BLaER1 treated with 17β-estradiol and CSF1 and Interleukin-3, amounts not matched to agents 10 nM and 100 nM (cell line): Measurements from ENCODE around the gene SLC27A1.
A peak's percentile ranks its signal among the peaks of the same experiment; 100 is the strongest.

Experiments
- H3K27ac ChIP-seq, 11 experiments: shearing (Covaris generic); formaldehyde crosslinking; 2 replicates each; pipeline ENCODE4 v1.8.1; 2022
- H3K27me3 ChIP-seq, 11 experiments: shearing (Covaris generic); formaldehyde crosslinking; 2 replicates each; pipeline ENCODE4 v1.8.1; 2022
- H3K36me3 ChIP-seq, 11 experiments: shearing (Covaris generic); formaldehyde crosslinking; 2 replicates each; pipeline ENCODE4 v1.8.1; 2022
- H3K4me1 ChIP-seq, 10 experiments: shearing (Covaris generic); formaldehyde crosslinking; 2 replicates each; pipeline ENCODE4 v1.8.1; 2022
- H3K4me2 ChIP-seq, 11 experiments: shearing (Covaris generic); formaldehyde crosslinking; 2 replicates each; pipeline ENCODE4 v1.8.1; 2022
- H3K4me3 ChIP-seq, 10 experiments: shearing (Covaris generic); formaldehyde crosslinking; 2 replicates each; pipeline ENCODE4 v1.8.1; 2022
- H3K9ac ChIP-seq, 11 experiments: shearing (Covaris generic); formaldehyde crosslinking; 2 replicates each; pipeline ENCODE4 v1.8.1; 2022
- H3K9me3 ChIP-seq, 11 experiments: shearing (Covaris generic); formaldehyde crosslinking; replicated peaks in 1 of 11; 2 replicates each; pipeline ENCODE4 v1.8.1; 2022
- H4K20me1 ChIP-seq, 11 experiments: shearing (Covaris generic); formaldehyde crosslinking; 2 replicates each; pipeline ENCODE4 v1.8.1; 2022
- Cebpa-rat ChIP-seq, 11 experiments: shearing (Covaris generic); IDR thresholded peaks; 2 replicates each; pipeline ENCODE4 v1.8.1; 2022

The SLC27A1 gene

GRCh38 chr19:17436094-17436873 lies 34.0 kb upstream of the SLC27A1 start:
- Histone ChIP-seq H3K4me1 (peaks cover 0 to 10% (median 7%) of the 10 kb centered on the region in 10 experiments; a peak in 8 of 20 replicates), H3K9me3 (peaks cover 0 to 10% (median under 1%) of the 10 kb centered on the region in 11 experiments; a peak in 7 of 22 replicates), H3K4me2 (no peak overlapping the region), H3K36me3 (peaks cover 10 to 18% (median 16%) of the 10 kb centered on the region in 11 experiments; a peak in 19 of 22 replicates), H4K20me1 (no peaks in the 10 kb centered on the region), H3K27ac (no peak overlapping the region), H3K4me3 (no peak overlapping the region), H3K9ac (no peak overlapping the region), H3K27me3 (no peaks in the 10 kb centered on the region)
- no peak for TF ChIP-seq Cebpa-rat (IDR thresholded peaks at IDR 0.05)

- peaks cover 0 to 15% (median 6%) of the 10 kb centered on the region in 11 experiments; a peak in 10 of 22 replicates for H3K9me3 ChIP-seq
- peaks cover 10 to 18% (median 16%) of the 10 kb centered on the region in 11 experiments; a peak in 19 of 22 replicates for H3K36me3 ChIP-seq
- H4K20me1 ChIP-seq, result no peaks in the 10 kb centered on the region
- H3K9ac ChIP-seq, result no peak overlapping the region
- H3K4me3 ChIP-seq, result no peak overlapping the region
- no peak overlapping the region for H3K4me2 ChIP-seq
- H3K27me3 ChIP-seq, result no peaks in the 10 kb centered on the region
- peaks cover 0 to 5% (median 3%) of the 10 kb centered on the region in 10 experiments; a peak in 8 of 20 replicates for H3K4me1 ChIP-seq
- TF ChIP-seq Cebpa-rat (IDR thresholded peaks at IDR 0.05), result no peak
- no peak overlapping the region for H3K27ac ChIP-seq
These were observed 33.5 kb upstream of the SLC27A1 start for GRCh38 chr19:17436874-17437267.

DNA sequence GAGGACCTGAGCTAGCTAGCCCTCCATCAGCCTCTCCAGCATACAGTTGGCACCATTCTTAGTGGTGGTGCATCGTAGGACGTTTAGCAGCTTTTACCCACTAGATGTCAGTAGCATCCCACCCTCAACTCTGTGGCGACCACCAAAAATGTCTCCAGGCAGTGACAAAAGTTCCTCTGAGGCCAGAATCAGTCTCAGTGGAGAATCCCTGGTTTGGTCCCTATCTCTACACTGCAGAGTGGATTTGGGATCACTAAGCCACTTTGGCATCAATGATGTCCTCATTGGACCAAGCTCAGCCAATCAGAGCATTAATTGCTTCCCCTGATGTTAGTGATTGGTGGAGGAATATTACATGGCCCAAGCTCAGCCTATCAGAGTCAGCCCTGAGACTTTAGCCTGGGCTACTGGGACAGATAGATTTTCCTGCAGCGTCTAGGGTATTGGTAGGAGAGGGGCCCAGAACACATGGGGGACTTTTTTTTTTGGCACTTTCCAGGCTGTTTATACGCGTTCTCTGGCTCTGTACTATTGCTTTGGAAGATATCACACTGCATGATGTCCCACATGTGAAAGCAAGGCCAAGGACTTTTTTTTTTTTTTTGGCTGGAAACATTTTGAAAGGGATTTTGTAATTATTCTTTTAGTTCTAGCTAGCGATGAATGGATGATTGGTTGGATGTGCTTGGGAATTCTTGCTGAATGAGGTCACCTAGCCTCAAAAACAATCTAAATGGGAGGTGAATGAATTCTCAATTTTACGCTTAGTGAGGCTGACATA lies 28.9 kb upstream of the SLC27A1 start:
- Histone ChIP-seq H3K4me1 (peaks cover 0 to 2% (median 0%) of the 10 kb centered on the region in 10 experiments; a peak in 1 of 20 replicates), H3K9ac (no peak overlapping the region), H3K27me3 (no peaks in the 10 kb centered on the region), H3K36me3 (peaks cover 0 to 17% (median 3%) of the 10 kb centered on the region in 11 experiments; a peak in 17 of 22 replicates), H3K4me3 (no peak overlapping the region), H4K20me1 (no peaks in the 10 kb centered on the region), H3K27ac (no peak overlapping the region), H3K9me3 (peaks cover 0 to 8% (median 5%) of the 10 kb centered on the region in 11 experiments; a peak in 10 of 22 replicates), H3K4me2 (no peak overlapping the region)
- no peak for TF ChIP-seq Cebpa-rat (IDR thresholded peaks at IDR 0.05)

DNA sequence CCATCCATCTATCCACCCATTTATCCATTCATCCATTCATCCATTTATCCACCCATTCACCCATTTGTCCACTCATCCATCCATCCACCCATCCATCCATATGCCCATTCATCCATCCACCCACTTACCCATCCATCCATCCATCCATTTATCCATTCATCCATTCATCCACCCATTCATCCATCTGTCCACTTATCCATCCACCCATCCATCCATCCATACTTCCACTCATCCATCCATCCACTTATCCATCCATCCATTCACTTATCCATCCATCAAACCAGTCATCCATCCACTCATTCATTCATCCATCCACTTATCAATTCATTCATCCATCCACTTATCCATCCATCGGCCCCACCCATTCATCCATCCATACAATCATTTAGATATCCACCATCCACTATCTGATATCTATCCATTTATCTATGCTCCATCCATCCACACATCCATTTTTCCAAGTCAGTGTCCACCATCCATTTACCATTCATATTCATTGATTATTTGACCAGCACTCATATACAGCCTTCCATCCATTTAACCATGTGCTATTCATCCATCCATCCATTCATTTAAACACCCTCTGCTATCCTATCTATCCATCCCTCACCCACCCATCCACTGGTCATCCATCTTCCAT lies 24.7 kb upstream of the SLC27A1 start:
- H3K9ac ChIP-seq, result no peak overlapping the region
- H3K27ac ChIP-seq, result no peak overlapping the region
- peaks cover 0 to 14% (median 0%) of the 10 kb centered on the region in 11 experiments; a peak in 4 of 22 replicates for H3K36me3 ChIP-seq
- H3K9me3 ChIP-seq, result peaks cover 0 to 8% (median 5%) of the 10 kb centered on the region in 11 experiments; a peak in 9 of 22 replicates
- no peak overlapping the region for H3K4me2 ChIP-seq
- peaks cover 19 to 42% (median 34%) of the 10 kb centered on the region in 10 experiments for H3K4me1 ChIP-seq
- H3K27me3 ChIP-seq, result peaks cover 0 to 3% (median 0%) of the 10 kb centered on the region in 11 experiments; a peak in 1 of 22 replicates
- no peaks in the 10 kb centered on the region for H4K20me1 ChIP-seq
- H3K4me3 ChIP-seq, result no peak overlapping the region
- no peak for TF ChIP-seq Cebpa-rat (IDR thresholded peaks at IDR 0.05)

GRCh38 chr19:17447704-17448130 lies 22.6 kb upstream of the SLC27A1 start:
- Histone ChIP-seq H3K4me2 (peak overlapping the region; percentile 83 to 99 (median 98)), H3K9ac (peak overlapping the region; percentile 70 to 85 (median 79))
- no peak for TF ChIP-seq Cebpa-rat (IDR thresholded peaks at IDR 0.05)

GRCh38 chr19:17448131-17448967 lies 22.0 kb upstream of the SLC27A1 start, which contains the start of gene TMEM221:
TSS of gene TMEM221 (minus strand) at chr19:17448668. CDS start at chr19:17448462, 206 bp downstream.
- H3K27me3 ChIP-seq, result peaks cover 0 to 3% (median 0%) of the 10 kb centered on the region in 11 experiments; a peak in 2 of 22 replicates
- H4K20me1 ChIP-seq, result no peaks in the 10 kb centered on the region
- peak within 1 kb of the TSS; percentile 26 to 78 (median 69); a peak in 21 of 22 replicates for H3K27ac ChIP-seq
- H3K9ac ChIP-seq, result peak within 1 kb of the TSS; percentile 70 to 85 (median 79)
- H3K9me3 ChIP-seq, result peaks cover 0 to 3% (median 0%) of the 10 kb centered on the region in 11 experiments; a peak in 2 of 22 replicates
- H3K4me1 ChIP-seq, result peaks cover 31 to 62% (median 52%) of the 10 kb centered on the region in 10 experiments
- H3K4me3 ChIP-seq, result peak within 1 kb of the TSS; percentile 57 to 77 (median 72)
- H3K4me2 ChIP-seq, result peak within 1 kb of the TSS; percentile 83 to 99 (median 98)
- no peak for TF ChIP-seq Cebpa-rat (IDR thresholded peaks at IDR 0.05)
- H3K36me3 ChIP-seq, result peaks cover 0 to 5% (median 0%) of the 10 kb centered on the region in 11 experiments; a peak in 1 of 22 replicates

More at GRCh38 chr19:17447704-17448130, 22.6 kb upstream of the SLC27A1 start:
- peaks cover 0 to 3% (median 0%) of the 10 kb centered on the region in 11 experiments; a peak in 1 of 22 replicates for H3K27me3 ChIP-seq
- peaks cover 31 to 58% (median 52%) of the 10 kb centered on the region in 10 experiments for H3K4me1 ChIP-seq
- H3K36me3 ChIP-seq, result peaks cover 0 to 6% (median 0%) of the 10 kb centered on the region in 11 experiments; a peak in 2 of 22 replicates
- H3K9me3 ChIP-seq, result no peaks in the 10 kb centered on the region
- H4K20me1 ChIP-seq, result no peaks in the 10 kb centered on the region
- H3K4me3 ChIP-seq, result peak overlapping the region; percentile 57 to 77 (median 72)
- peak overlapping the region in 10 of 11 experiments; percentile 41 to 78 (median 68); a peak in 20 of 22 replicates for H3K27ac ChIP-seq

DNA sequence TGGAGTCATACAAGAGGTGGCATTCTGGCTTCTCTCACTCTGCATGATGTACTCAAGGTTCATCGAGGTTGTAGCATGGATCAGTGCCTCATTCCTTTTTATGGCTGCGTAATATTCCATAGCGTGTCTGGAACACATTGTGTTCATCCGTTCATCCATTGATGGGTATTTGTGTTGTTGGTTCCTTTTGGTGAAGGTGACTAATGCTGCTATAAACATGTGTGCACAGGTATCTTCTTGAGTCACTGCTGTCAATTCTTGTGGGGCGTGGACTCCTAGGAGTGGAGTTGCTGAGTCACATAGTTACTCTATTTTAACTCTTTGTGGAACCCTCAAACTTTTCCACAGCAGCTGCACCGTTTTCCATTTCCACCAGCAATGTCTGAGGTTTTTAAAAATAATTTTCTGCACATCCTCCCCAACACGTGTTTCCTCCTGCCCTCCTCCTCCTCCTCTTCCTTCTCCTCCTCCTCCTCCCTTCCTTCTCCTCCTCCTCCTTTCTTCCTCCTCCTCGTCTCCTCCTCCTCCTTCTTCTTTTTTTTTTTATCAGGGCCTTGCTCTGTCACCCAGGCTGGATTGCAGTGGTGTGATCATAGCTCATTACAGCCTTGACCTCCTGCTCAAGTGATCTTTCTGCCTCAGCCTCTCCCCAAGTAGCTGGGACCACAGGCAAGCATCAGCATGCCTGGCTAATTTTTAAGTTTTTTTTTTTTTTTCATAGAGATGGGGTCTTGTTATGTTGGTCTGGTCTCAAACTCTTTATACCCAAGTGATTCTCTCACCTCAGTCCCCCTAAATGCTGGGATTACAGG lies 19.9 kb upstream of the SLC27A1 start:
- Histone ChIP-seq H3K4me3 (no peak overlapping the region), H3K9ac (peak overlapping the region in 6 of 11 experiments; percentile 21 to 56 (median 46); a peak in 11 of 22 replicates), H3K4me1 (peaks cover 31 to 75% (median 54%) of the 10 kb centered on the region in 10 experiments), H3K9me3 (peaks cover 0 to 3% (median 0%) of the 10 kb centered on the region in 11 experiments; a peak in 2 of 22 replicates), H3K36me3 (no peaks in the 10 kb centered on the region), H3K27ac (peak overlapping the region in 10 of 11 experiments; percentile 27 to 78 (median 55); a peak in 20 of 22 replicates), H3K27me3 (peaks cover 13 to 20% (median 18%) of the 10 kb centered on the region in 11 experiments), H3K4me2 (peak overlapping the region; percentile 53 to 99 (median 97)), H4K20me1 (no peaks in the 10 kb centered on the region)
- no peak for TF ChIP-seq Cebpa-rat (IDR thresholded peaks at IDR 0.05)
